ENCODE results near the gene CPEB3.

Gene CPEB3

DNA sequence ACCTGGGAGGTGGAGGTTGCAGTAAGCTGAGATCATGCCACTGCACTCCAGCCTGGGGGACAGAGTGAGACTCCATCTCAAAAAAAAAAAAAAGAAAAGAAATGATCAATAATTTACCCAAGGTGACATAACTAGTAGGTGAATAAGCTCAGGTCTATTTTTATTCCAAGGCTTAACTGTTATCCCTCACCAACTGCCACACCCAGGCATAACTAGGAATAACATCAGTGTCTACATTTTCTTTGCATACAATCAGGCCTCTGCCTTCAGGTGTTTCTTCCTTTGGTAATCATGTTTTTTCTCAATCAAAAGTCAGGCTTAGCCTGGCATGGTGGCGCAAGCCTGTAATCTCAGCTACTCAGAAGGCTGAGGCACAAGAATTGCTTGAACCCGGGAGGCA lies 26.6 kb downstream of the CPEB3 start:
- H3K9me3 ChIP-seq (replicated peaks; ENCODE audit: low read length) = no peaks in the 10 kb centered on the region
- no peak overlapping the region for H3K4me3 ChIP-seq (ENCODE audit: low read length)
- H3K9ac ChIP-seq (ENCODE audit: low read depth, low read length) = no peak overlapping the region
- no peaks in the 10 kb centered on the region for H3K4me1 ChIP-seq (ENCODE audit: control insufficient read depth, insufficient read depth, low read length)
- H3K27me3 ChIP-seq (ENCODE audit: control insufficient read depth, insufficient read depth, low read length) = no peaks in the 10 kb centered on the region
- H3K4me2 ChIP-seq (ENCODE audit: low read length) = no peak overlapping the region
- no peaks in the 10 kb centered on the region for H3K36me3 ChIP-seq (ENCODE audit: insufficient read depth, low read length)

DNA sequence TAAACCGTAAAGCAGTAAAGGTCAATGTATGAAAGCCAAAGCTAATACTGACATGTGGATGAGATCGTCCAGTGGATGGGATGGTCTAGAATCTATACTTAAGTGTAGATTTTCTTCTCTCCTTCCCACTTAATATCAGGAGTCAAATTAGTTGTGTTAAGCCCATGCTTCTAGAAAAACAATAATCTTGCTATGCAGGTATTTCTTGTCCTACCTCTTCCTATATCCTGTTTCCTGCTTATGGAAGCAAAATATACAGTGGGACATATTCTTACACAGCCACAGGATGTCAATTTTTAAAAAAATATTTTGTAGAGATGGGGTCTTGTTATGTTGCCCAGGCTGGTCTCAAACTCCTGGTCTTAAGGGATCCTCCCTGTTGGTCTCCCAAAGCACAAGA lies 27.5 kb downstream of the CPEB3 start:
- no peak overlapping the region for H3K4me3 ChIP-seq (ENCODE audit: low read length)
- H3K9ac ChIP-seq (ENCODE audit: low read depth, low read length) = no peak overlapping the region
- H3K4me2 ChIP-seq (ENCODE audit: low read length) = no peak overlapping the region
- no peaks in the 10 kb centered on the region for H3K36me3 ChIP-seq (ENCODE audit: insufficient read depth, low read length)
- H3K4me1 ChIP-seq (ENCODE audit: control insufficient read depth, insufficient read depth, low read length) = no peaks in the 10 kb centered on the region
- no peaks in the 10 kb centered on the region for H3K27me3 ChIP-seq (ENCODE audit: control insufficient read depth, insufficient read depth, low read length)
- H3K9me3 ChIP-seq (replicated peaks; ENCODE audit: low read length) = no peaks in the 10 kb centered on the region

DNA sequence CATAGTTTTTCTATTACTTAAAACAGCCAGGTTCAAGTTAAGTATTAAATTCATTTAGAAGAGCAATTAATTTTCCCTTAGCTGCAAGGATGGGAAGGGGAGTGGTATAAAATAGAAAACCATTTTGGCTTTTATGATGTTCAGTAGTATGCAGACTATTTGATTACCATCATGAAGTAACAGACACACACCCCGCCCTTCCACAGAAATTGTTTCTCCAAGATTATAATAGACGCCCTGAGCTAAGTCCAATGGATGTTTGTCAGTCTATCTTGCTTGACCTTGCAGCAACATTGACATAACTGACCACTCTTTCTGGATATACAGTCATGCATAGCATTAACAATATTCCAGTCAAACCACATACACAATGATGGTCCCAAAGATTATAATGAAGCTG lies 42.3 kb downstream of the CPEB3 start:
- H3K36me3 ChIP-seq (ENCODE audit: insufficient read depth, low read length) = no peaks in the 10 kb centered on the region
- H3K9me3 ChIP-seq (replicated peaks; ENCODE audit: low read length) = no peaks in the 10 kb centered on the region
- no peaks in the 10 kb centered on the region for H3K27me3 ChIP-seq (ENCODE audit: control insufficient read depth, insufficient read depth, low read length)
- no peaks in the 10 kb centered on the region for H3K4me1 ChIP-seq (ENCODE audit: control insufficient read depth, insufficient read depth, low read length)
- H3K4me2 ChIP-seq (ENCODE audit: low read length) = no peak overlapping the region
- no peak overlapping the region for H3K4me3 ChIP-seq (ENCODE audit: low read length)
- H3K9ac ChIP-seq (ENCODE audit: low read depth, low read length) = no peak overlapping the region

DNA sequence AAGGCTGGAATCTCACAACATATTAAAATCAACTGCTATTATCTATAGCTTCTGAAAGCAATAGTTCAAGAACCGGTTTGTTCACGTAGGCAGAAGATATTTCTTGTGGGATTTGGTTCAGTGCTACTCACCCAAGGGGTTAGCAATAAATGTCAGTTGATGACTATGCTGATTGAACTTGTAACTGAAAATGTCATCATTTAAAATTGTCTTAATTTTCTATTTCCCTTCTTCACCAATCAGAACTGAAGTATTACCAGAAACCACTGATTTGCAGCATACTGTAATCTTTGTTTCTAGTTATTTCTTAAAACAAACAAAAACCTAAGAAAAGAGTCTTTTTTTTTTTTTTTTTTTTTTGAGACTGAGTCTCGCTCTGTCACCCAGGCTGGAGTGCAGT lies 46.1 kb downstream of the CPEB3 start:
- Histone ChIP-seq H3K4me3 (ENCODE audit: low read length) (no peak overlapping the region), H3K4me1 (ENCODE audit: control insufficient read depth, insufficient read depth, low read length) (peaks cover 6% of the 10 kb centered on the region), H3K36me3 (ENCODE audit: insufficient read depth, low read length) (no peaks in the 10 kb centered on the region), H3K9me3 (replicated peaks; ENCODE audit: low read length) (no peaks in the 10 kb centered on the region), H3K27me3 (ENCODE audit: control insufficient read depth, insufficient read depth, low read length) (no peaks in the 10 kb centered on the region), H3K9ac (ENCODE audit: low read depth, low read length) (no peak overlapping the region), H3K4me2 (ENCODE audit: low read length) (no peak overlapping the region)

DNA sequence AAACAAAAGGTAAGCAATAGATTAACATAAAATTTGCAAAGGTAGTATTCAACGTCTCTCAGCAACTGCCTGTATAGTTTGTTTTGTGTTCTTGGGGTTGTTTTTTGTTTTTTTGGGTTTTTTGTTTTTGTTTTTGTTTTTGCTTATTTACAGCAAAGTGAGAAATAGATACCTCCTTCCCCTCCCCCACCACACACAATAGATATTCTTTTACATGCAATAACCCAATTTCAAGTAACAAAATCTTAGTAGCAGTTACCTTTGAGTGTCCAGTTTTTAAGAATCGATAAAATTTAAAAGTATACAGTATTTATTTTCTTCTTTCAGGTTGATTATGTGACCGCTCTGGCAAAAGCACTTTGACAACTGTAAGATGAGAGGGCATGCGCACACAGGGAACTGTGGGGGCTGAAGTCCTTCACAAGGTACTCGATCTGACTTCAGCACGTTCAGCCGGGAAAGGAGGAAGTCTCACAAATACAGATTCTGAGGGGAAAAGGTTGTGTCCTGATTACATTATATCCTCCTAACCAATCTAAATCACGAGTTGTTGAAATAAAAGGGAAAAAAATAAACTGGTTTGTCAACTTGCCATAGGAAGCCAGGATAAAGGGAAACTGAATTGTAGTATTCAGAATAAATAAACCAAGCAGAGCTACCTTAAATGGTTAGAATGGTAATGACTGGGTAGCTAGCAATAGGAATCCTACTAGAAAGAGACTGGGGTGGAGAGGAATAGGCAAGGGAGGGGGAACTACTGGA lies 47.8 kb downstream of the CPEB3 start:
- Histone ChIP-seq H3K9ac (ENCODE audit: low read depth, low read length) (peak overlapping the region; percentile 58), H3K27me3 (ENCODE audit: control insufficient read depth, insufficient read depth, low read length) (no peaks in the 10 kb centered on the region), H3K4me3 (ENCODE audit: low read length) (peak overlapping the region; percentile 67), H3K9me3 (replicated peaks; ENCODE audit: low read length) (no peaks in the 10 kb centered on the region), H3K4me2 (ENCODE audit: low read length) (peak overlapping the region; percentile 81), H3K36me3 (ENCODE audit: insufficient read depth, low read length) (no peaks in the 10 kb centered on the region), H3K4me1 (ENCODE audit: control insufficient read depth, insufficient read depth, low read length) (peaks cover 20% of the 10 kb centered on the region)

DNA sequence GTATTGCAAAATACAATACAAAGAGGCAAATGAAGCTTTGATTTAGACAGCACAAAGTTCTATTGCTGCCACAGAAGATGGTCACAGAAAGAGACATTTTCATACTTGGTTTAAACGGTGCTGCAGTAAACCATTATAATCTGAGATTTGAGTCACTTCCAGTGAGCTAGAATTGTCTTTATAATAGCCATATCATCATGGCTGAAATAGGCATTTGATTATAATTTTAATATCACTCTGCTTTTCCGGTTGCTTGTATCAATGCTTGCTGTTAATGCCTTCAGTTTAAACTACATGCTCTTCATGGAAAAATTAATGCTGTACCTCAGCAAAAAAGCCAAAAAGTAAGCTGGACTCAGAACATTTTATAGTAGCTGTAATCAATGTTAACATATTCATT lies 48.5 kb downstream of the CPEB3 start:
- H3K9ac ChIP-seq (ENCODE audit: low read depth, low read length) = no peak overlapping the region
- H3K4me3 ChIP-seq (ENCODE audit: low read length) = no peak overlapping the region
- no peaks in the 10 kb centered on the region for H3K36me3 ChIP-seq (ENCODE audit: insufficient read depth, low read length)
- peaks cover 20% of the 10 kb centered on the region for H3K4me1 ChIP-seq (ENCODE audit: control insufficient read depth, insufficient read depth, low read length)
- no peaks in the 10 kb centered on the region for H3K9me3 ChIP-seq (replicated peaks; ENCODE audit: low read length)
- H3K27me3 ChIP-seq (ENCODE audit: control insufficient read depth, insufficient read depth, low read length) = no peaks in the 10 kb centered on the region
- H3K4me2 ChIP-seq (ENCODE audit: low read length) = no peak overlapping the region

DNA sequence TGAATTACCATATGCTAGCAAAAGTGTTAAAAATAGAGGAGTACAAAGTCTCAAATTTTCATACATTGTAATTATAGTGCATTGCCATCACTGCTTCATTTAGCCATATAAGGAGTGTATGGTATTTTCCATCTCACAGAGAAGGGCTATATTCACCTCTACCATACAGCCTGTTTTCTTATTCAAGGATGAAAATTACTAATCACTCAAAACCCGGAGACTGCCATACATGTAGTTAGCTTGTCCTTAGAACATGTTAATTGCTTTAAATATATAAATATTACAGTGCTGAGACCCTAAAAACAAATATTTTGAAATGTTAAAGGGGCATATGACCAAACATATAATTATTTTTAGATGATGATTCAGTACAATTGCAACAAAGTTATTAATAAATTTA lies 49.4 kb downstream of the CPEB3 start:
- Histone ChIP-seq H3K9me3 (replicated peaks; ENCODE audit: low read length) (no peaks in the 10 kb centered on the region), H3K4me3 (ENCODE audit: low read length) (peak overlapping the region; percentile 71), H3K9ac (ENCODE audit: low read depth, low read length) (peak overlapping the region; percentile 45)

DNA sequence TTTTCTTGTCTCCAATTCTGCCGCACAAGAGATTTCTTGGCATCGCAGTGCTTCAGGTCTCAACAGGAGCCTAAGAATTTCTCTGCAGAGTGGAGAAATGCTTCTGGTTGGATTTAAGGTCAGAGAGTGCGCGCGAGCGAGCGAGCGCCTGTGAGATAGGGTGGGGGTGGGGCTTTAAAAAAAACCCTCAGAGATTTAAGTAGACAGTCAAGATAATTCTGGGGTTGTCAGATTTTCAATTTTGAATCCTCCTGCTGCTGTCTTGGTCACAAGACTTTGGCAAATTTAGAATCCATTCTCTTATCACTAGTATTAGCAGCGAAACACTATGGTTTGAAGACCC lies 49.7 kb downstream of the CPEB3 start:
- H3K4me2 ChIP-seq (ENCODE audit: low read length) = peak overlapping the region; percentile 93
- H3K9ac ChIP-seq (ENCODE audit: low read depth, low read length) = peak overlapping the region; percentile 45
- H3K4me3 ChIP-seq (ENCODE audit: low read length) = peak overlapping the region; percentile 71
- H3K36me3 ChIP-seq (ENCODE audit: insufficient read depth, low read length) = no peaks in the 10 kb centered on the region
- H3K4me1 ChIP-seq (ENCODE audit: control insufficient read depth, insufficient read depth, low read length) = peaks cover 20% of the 10 kb centered on the region
- no peaks in the 10 kb centered on the region for H3K9me3 ChIP-seq (replicated peaks; ENCODE audit: low read length)
- H3K27me3 ChIP-seq (ENCODE audit: control insufficient read depth, insufficient read depth, low read length) = no peaks in the 10 kb centered on the region

More for the DNA sequence above, 49.4 kb downstream of the CPEB3 start:
- Histone ChIP-seq H3K4me2 (ENCODE audit: low read length) (peak overlapping the region; percentile 93), H3K36me3 (ENCODE audit: insufficient read depth, low read length) (no peaks in the 10 kb centered on the region), H3K4me1 (ENCODE audit: control insufficient read depth, insufficient read depth, low read length) (peaks cover 20% of the 10 kb centered on the region), H3K27me3 (ENCODE audit: control insufficient read depth, insufficient read depth, low read length) (no peaks in the 10 kb centered on the region)

DNA sequence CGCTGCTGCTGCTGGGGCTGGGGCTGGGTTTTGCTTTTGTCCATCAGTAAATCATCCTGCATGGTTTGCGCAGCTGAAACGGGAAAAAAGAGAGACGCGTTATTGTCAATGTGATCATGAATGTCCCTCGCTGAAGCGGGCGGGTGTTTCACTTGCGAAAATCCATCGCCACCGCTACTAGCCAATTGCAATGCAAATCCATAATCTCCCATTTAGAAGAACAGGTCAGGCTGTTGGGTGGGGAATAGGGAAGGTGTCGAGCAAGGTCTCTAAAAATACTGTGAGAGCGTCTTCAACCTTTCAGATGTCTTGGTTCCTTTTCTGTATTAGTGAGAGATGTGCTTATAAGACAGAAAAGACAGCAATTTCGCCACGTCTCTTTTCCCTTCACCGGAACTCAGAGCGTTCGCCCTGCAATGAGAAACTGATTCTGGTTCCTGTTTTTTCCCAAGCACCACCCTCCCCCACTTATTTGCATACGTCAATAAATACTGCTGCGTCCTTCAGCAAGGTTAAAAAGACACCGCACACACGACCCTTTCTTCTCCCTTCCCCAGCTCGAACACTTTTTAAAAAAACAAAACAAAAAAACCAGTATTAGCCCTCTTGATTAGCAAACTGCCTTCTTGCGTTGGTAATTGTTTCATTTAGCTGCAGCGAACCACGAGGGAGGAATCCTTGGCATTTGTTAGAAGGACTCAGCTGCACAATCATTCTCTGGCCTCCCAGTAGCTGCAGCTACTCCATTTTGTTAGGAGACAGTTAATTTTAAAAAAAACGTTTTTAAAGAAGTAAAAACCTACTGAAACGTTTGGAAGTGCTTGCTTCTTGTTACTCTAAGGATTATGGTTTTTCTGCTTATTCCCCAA lies 50.4 kb downstream of the CPEB3 start:
- Histone ChIP-seq H3K4me2 (ENCODE audit: low read length) (peak overlapping the region; percentile 93), H3K9me3 (replicated peaks; ENCODE audit: low read length) (no peaks in the 10 kb centered on the region), H3K36me3 (ENCODE audit: insufficient read depth, low read length) (no peaks in the 10 kb centered on the region), H3K9ac (ENCODE audit: low read depth, low read length) (peak overlapping the region; percentile 45), H3K4me3 (ENCODE audit: low read length) (peak overlapping the region; percentile 71), H3K27me3 (ENCODE audit: control insufficient read depth, insufficient read depth, low read length) (no peaks in the 10 kb centered on the region), H3K4me1 (ENCODE audit: control insufficient read depth, insufficient read depth, low read length) (peaks cover 20% of the 10 kb centered on the region)

DNA sequence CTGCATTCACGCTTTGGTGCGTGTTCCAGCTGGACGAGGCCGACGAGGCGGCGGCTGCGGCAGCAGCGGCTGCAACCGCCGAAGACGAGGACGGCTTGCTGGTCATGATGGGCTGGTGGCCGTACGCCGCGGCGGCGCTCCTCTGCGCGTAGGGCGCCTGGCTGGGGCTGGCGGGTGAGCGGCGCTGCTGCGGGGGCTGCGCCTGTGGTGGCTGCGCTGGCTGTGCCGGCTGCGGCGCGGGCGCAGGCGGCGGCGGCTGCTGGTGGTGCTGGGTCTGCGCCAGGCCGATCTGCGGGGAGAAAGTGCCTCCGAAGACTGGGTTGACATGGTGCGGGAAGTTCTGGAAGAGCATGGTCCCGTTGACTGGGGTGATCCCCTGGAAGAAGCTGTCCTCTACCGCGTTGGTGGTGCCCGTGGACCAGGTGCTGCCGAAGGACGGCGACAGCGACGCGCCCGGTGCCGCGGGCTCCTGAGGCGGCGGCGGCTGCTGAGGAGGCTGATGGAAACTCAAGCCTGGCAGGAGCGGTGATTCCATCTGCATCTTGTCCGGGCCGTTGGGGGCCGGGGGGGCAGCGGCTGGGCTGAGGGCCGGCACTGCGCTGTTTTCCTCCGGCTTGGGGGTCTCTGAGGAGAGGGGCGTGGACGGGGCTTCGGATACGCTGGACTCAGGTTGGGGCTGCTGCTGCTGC lies 51.1 kb downstream of the CPEB3 start:
- Histone ChIP-seq H3K4me3 (ENCODE audit: low read length) (peak overlapping the region; percentile 71), H3K4me2 (ENCODE audit: low read length) (peak overlapping the region; percentile 93), H3K27me3 (ENCODE audit: control insufficient read depth, insufficient read depth, low read length) (no peaks in the 10 kb centered on the region), H3K9ac (ENCODE audit: low read depth, low read length) (peak overlapping the region; percentile 45), H3K9me3 (replicated peaks; ENCODE audit: low read length) (no peaks in the 10 kb centered on the region), H3K4me1 (ENCODE audit: control insufficient read depth, insufficient read depth, low read length) (peaks cover 20% of the 10 kb centered on the region), H3K36me3 (ENCODE audit: insufficient read depth, low read length) (no peaks in the 10 kb centered on the region)

DNA sequence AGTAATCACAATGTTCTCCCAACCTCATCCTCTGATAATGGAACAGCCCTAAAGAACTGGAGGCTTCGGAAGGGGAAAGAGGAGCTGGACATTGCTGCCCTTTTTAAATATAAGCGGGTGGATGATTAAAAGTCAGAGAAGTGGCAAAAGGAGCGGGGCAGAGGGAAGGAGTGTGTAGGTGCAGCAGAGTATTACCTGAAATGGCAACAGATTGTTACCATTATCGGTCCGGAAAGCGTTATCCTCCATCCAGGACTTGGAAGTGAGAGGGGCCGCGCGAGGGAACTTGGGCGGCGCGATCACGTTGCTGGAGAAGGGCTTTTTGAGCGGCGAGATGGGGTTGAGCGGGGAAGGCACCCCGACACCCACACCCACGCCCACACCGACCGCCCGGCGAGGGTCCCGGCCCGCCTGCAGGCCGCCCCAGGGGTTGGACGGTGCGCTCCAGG lies 51.7 kb downstream of the CPEB3 start:
- Histone ChIP-seq H3K4me3 (ENCODE audit: low read length) (peak overlapping the region; percentile 71), H3K4me2 (ENCODE audit: low read length) (peak overlapping the region; percentile 93), H3K9me3 (replicated peaks; ENCODE audit: low read length) (no peaks in the 10 kb centered on the region), H3K27me3 (ENCODE audit: control insufficient read depth, insufficient read depth, low read length) (no peaks in the 10 kb centered on the region), H3K4me1 (ENCODE audit: control insufficient read depth, insufficient read depth, low read length) (peaks cover 20% of the 10 kb centered on the region), H3K36me3 (ENCODE audit: insufficient read depth, low read length) (no peaks in the 10 kb centered on the region), H3K9ac (ENCODE audit: low read depth, low read length) (peak overlapping the region; percentile 45)

Data from skeletal muscle satellite cell (primary cell).